ENCODE measurements around the gene PDGFD. TPM values are rescaled to one million over a fixed set of nuclear protein-coding genes. Genes with fewer than 3 reads are reported as not detected.

PDGFD gene
- total RNA-seq, 1 donor from 2014 or later = 0.45 TPM

- no peak overlapping the region for H3K27ac Mint-ChIP-seq (ENCODE audit: unreplicated experiment)
- TF ChIP-seq CTCF (IDR thresholded peaks at IDR 0.05) = no peak
- no peaks in the 10 kb centered on the region for H3K36me3 Mint-ChIP-seq (ENCODE audit: low read depth)
- no peaks in the 10 kb centered on the region for H3K4me1 Mint-ChIP-seq (ENCODE audit: low read depth)
- no peak overlapping the region for H3K4me3 Mint-ChIP-seq (ENCODE audit: unreplicated experiment)
- DNase-seq (ENCODE audit: low spot score) = no peak
- peaks cover 13% of the 10 kb centered on the region for H3K27me3 Mint-ChIP-seq (ENCODE audit: low read depth)
- H3K9me3 Mint-ChIP-seq (ENCODE audit: low read depth) = no peaks in the 10 kb centered on the region
These were observed 106.0 kb downstream of the PDGFD start for GRCh38 chr11:104057908-104058307.

DNA sequence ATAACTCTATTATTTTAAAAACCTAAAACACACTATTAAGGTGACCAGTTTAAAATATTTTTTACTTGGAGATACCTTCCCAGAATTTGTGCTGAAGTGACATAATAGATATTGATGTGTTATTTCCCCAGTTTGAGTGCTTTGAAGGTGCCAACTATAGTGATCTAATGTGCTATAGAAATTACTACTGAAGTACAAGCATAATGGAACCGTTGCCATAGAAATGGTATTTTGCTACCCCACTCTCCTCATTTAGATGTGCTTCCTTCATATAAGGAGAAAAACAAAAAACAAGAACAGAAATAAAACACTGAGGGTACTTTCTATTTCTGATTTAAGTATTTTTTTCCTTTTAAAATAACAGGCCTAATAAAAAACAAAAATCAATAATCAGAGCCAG, 108.4 kb downstream of the PDGFD start:
- no peaks in the 10 kb centered on the region for H3K4me1 Mint-ChIP-seq (ENCODE audit: low read depth)
- H3K27ac Mint-ChIP-seq (ENCODE audit: unreplicated experiment) = no peak overlapping the region
- no peak for TF ChIP-seq CTCF (IDR thresholded peaks at IDR 0.05)
- DNase-seq (ENCODE audit: low spot score) = no peak
- H3K36me3 Mint-ChIP-seq (ENCODE audit: low read depth) = no peaks in the 10 kb centered on the region
- no peak overlapping the region for H3K4me3 Mint-ChIP-seq (ENCODE audit: unreplicated experiment)
- H3K9me3 Mint-ChIP-seq (ENCODE audit: low read depth) = no peaks in the 10 kb centered on the region
- peaks cover 13% of the 10 kb centered on the region for H3K27me3 Mint-ChIP-seq (ENCODE audit: low read depth)

- no peak for TF ChIP-seq CTCF (IDR thresholded peaks at IDR 0.05)
- no peaks in the 10 kb centered on the region for H3K9me3 Mint-ChIP-seq (ENCODE audit: low read depth)
- DNase-seq (ENCODE audit: low spot score) = no peak
- no peaks in the 10 kb centered on the region for H3K36me3 Mint-ChIP-seq (ENCODE audit: low read depth)
- peaks cover 13% of the 10 kb centered on the region for H3K27me3 Mint-ChIP-seq (ENCODE audit: low read depth)
- no peaks in the 10 kb centered on the region for H3K4me1 Mint-ChIP-seq (ENCODE audit: low read depth)
- H3K27ac Mint-ChIP-seq (ENCODE audit: unreplicated experiment) = no peak overlapping the region
- no peak overlapping the region for H3K4me3 Mint-ChIP-seq (ENCODE audit: unreplicated experiment)
These were observed 108.9 kb downstream of the PDGFD start for GRCh38 chr11:104054911-104055529.

- H3K36me3 Mint-ChIP-seq (ENCODE audit: low read depth) = no peaks in the 10 kb centered on the region
These were observed 110.0 kb downstream of the PDGFD start for GRCh38 chr11:104053743-104054478.

GRCh38 chr11:104051778-104052177, 112.2 kb downstream of the PDGFD start:
- DNase-seq (ENCODE audit: low spot score) = no peak
- TF ChIP-seq CTCF (IDR thresholded peaks at IDR 0.05) = no peak
- Mint-ChIP-seq H3K4me3 (ENCODE audit: unreplicated experiment) (no peak overlapping the region), H3K27ac (ENCODE audit: unreplicated experiment) (no peak overlapping the region), H3K4me1 (ENCODE audit: low read depth) (no peaks in the 10 kb centered on the region), H3K9me3 (ENCODE audit: low read depth) (no peaks in the 10 kb centered on the region), H3K27me3 (ENCODE audit: low read depth) (peaks cover 9% of the 10 kb centered on the region), H3K36me3 (ENCODE audit: low read depth) (peaks cover 1% of the 10 kb centered on the region)

More at GRCh38 chr11:104053743-104054478, 110.0 kb downstream of the PDGFD start:
- DNase-seq (ENCODE audit: low spot score) = no peak
- H3K9me3 Mint-ChIP-seq (ENCODE audit: low read depth) = no peaks in the 10 kb centered on the region
- no peak overlapping the region for H3K27ac Mint-ChIP-seq (ENCODE audit: unreplicated experiment)
- TF ChIP-seq CTCF (IDR thresholded peaks at IDR 0.05) = no peak
- no peak overlapping the region for H3K4me3 Mint-ChIP-seq (ENCODE audit: unreplicated experiment)
- peaks cover 13% of the 10 kb centered on the region for H3K27me3 Mint-ChIP-seq (ENCODE audit: low read depth)
- no peaks in the 10 kb centered on the region for H3K4me1 Mint-ChIP-seq (ENCODE audit: low read depth)
